Vagina (tissue), 2 donors: ENCODE data around the gene ARFRP1. TPM values are rescaled to one million over a fixed set of nuclear protein-coding genes. Genes with fewer than 3 reads are reported as not detected.

Source experiments
- DNase-seq, 2 donors: peaks; one replicate each; pipeline ENCODE4 v3.0.0-alpha.2; 2017; ENCODE audit errors: extremely low spot score in 2 of 2
- H3K27ac ChIP-seq: fragments of 200-600 bp; sonication (generic); one replicate; pipeline ENCODE4 v1.5.1; 2019
- H3K27me3 ChIP-seq: fragments of 200-600 bp; sonication (generic); one replicate; pipeline ENCODE4 v1.5.1; 2019
- H3K36me3 ChIP-seq, 2 donors: fragments of 200-600 bp; sonication (generic); one replicate each; pipeline ENCODE4 v1.5.1; 2017 to 2019
- H3K4me1 ChIP-seq: fragments of 200-600 bp; sonication (generic); one replicate; pipeline ENCODE4 v1.5.1; 2019
- H3K4me3 ChIP-seq, 2 donors: fragments of 200-600 bp; sonication (generic); 1 replicate in 1 of 2; 2 replicates in 1 of 2; pipeline ENCODE4 v1.5.1; 2016 to 2019
- H3K9me3 ChIP-seq: fragments of 200-600 bp; sonication (generic); one replicate; pipeline ENCODE4 v1.5.1; 2019
- POLR2A ChIP-seq, 2 donors: fragments of 450-650 bp; IDR thresholded peaks; one replicate each; pipeline ENCODE4 v1.6.1; 2017; ENCODE audit warnings: antibody characterized with exemption in 2 of 2, mild to moderate bottlenecking in 2 of 2, moderate library complexity in 2 of 2
- POLR2AphosphoS5 ChIP-seq, 2 donors: sonication (generic); formaldehyde crosslinking; IDR thresholded peaks; one replicate each; pipeline ENCODE4 v1.9.0; 2017; ENCODE audit warnings: antibody characterized with exemption in 2 of 2, mild to moderate bottlenecking in 2 of 2, low read depth in 1 of 2; ENCODE audit not compliant: insufficient read depth in 1 of 2
- intact Hi-C: fragments of 100-400 bp; cut with DNase I; formaldehyde crosslinking; loops from one replicate; pipeline ENCODE4 v1.15.1; 2023
- total RNA-seq: library from RNA; depleted of rRNA; stranded (reverse); fragments of >200 nt; gene quantifications from one replicate; pipeline ENCODE4 v1.2.3, GENCODE V29; 2016
- TF ChIP-seq, protein P1 (sequence below), 3 experiments: fragments of 450-650 bp in 2 of 3; fragments of 200-600 bp in 1 of 3; sonication (generic) in 1 of 3; IDR thresholded peaks; one replicate each; pipeline ENCODE4 v1.5.1; 2017 to 2019; ENCODE audit warnings: antibody characterized with exemption in 3 of 3, mild to moderate bottlenecking in 2 of 3, moderate library complexity in 2 of 3

The ARFRP1 gene
- total RNA-seq, 1 donor from 2014 or later, result 30.9 TPM

DNA sequence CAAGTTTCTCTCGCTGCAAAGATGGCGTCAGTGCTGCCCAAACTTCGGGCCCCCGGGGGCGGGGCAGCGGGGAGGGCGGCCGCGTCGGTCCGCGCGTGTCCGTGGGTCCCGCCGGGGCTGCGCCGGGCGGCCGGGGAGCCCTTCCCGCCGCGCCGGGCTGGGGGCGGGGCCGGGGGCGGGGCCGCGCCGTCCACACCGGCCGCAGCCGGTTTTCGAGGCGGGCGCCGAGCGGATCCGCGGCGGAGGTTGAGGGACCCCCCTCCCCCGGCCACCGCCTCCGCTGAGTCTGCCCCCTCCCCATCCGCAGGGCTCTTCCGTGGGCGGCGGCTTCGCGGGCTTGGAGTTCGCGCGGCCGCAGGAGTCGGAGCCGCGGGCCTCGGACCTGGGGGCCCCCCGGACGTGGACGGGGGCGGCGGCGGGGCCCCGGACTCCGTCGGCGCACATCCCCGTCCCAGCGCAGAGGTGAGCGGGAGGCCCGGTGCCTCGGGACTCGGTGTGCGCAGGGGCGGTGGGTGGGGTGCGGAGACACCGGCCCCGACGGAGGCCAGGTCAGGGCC lies 32.4 kb upstream of the ARFRP1 start:
- intact Hi-C loops, result no loop called here
- Histone ChIP-seq H3K27me3 (no peaks in the 10 kb centered on the region), H3K9me3 (no peaks in the 10 kb centered on the region), H3K4me3 (peak overlapping the region; percentile 54 to 85), H3K27ac (peak overlapping the region; percentile 84), H3K4me1 (peaks cover 50% of the 10 kb centered on the region), H3K36me3 (peaks cover 0 to 27% of the 10 kb centered on the region in 2 donors)
- DNase-seq, result no peak
- TF ChIP-seq, protein P1, sequence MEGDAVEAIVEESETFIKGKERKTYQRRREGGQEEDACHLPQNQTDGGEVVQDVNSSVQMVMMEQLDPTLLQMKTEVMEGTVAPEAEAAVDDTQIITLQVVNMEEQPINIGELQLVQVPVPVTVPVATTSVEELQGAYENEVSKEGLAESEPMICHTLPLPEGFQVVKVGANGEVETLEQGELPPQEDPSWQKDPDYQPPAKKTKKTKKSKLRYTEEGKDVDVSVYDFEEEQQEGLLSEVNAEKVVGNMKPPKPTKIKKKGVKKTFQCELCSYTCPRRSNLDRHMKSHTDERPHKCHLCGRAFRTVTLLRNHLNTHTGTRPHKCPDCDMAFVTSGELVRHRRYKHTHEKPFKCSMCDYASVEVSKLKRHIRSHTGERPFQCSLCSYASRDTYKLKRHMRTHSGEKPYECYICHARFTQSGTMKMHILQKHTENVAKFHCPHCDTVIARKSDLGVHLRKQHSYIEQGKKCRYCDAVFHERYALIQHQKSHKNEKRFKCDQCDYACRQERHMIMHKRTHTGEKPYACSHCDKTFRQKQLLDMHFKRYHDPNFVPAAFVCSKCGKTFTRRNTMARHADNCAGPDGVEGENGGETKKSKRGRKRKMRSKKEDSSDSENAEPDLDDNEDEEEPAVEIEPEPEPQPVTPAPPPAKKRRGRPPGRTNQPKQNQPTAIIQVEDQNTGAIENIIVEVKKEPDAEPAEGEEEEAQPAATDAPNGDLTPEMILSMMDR (IDR thresholded peaks at IDR 0.05), result no peak
- TF ChIP-seq POLR2A (IDR thresholded peaks at IDR 0.05) (no peak), POLR2AphosphoS5 (IDR thresholded peaks at IDR 0.05; ENCODE audit: insufficient read depth in 1 of 2, low read depth in 1 of 2) (no peak)

DNA sequence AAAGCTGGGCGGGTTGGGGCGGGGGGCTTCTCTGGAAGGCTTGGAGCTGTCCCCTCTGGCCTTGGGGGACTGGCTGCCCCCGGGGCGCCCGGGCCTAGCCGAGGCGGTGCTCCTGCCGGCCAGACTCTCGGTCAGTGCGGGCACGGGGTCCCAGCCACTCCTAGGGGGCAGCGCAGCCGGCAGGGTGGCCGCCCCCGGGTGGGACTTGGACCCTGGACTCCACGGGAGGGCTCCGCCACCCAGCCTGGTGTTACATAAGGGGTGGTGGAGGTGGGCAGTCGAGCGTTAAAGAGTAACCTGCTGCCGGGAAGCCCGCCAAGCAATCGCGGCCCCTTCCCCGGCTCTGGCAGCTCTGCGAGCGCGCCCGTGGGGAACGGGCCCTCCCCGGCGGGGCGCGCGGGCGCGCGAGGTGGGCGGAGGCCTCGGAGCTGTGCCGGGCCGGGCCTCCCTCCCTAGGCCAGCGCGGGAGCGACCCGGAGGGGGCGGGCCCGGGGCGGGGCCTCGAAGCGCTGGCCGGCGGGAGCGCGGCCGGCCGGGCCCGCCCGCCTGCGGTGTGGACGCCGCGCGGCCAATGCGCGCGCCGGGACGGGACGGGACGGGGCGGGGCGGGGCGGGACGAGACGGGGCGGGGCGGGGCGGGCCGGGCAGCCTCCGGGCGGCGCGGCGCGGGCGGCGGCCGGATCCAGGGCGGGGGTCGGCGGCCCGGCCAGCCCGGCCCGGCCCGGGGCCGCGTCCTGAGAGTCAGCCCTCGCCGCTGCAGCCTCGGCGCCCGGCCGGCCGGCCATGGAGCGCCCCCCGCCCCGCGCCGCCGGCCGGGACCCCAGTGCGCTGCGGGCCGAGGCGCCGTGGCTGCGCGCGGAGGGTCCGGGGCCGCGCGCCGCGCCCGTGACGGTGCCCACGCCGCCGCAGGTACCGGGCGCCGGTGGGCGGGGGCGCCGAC lies 31.6 kb upstream of the ARFRP1 start, which contains the start of gene SLC2A4RG:
Gene SLC2A4RG, plus strand, starts transcription at position 647 of the 940 bp plus-strand sequence. Its CDS starts 137 bp downstream, at position 784.
- Histone ChIP-seq H3K4me1 (peaks cover 50% of the 10 kb centered on the region), H3K36me3 (peaks cover 0 to 35% of the 10 kb centered on the region in 2 donors), H3K4me3 (peak within 1 kb of the TSS; percentile 56 to 85), H3K27me3 (no peaks in the 10 kb centered on the region), H3K27ac (peak within 1 kb of the TSS; percentile 90), H3K9me3 (no peaks in the 10 kb centered on the region)
- intact Hi-C loops, result no loop called here
- DNase-seq, result no peak
- TF ChIP-seq POLR2AphosphoS5 (IDR thresholded peaks at IDR 0.05; ENCODE audit: insufficient read depth in 1 of 2, low read depth in 1 of 2), result peak in 1 of 2 donors; percentile 55
- TF ChIP-seq, protein P1 (IDR thresholded peaks at IDR 0.05), result no peak

DNA sequence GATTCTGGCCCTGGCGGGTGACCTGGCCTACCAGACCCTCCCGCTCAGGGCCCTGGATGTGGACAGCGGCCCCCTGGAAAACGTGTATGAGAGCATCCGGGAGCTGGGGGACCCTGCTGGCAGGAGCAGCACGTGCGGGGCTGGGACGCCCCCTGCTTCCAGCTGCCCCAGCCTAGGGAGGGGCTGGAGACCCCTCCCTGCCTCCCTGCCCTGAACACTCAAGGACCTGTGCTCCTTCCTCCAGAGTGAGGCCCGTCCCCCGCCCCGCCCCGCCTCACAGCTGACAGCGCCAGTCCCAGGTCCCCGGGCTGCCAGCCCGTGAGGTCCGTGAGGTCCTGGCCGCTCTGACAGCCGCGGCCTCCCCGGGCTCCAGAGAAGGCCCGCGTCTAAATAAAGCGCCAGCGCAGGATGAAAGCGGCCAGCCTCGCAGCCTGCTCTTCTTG lies 30.9 kb upstream of the ARFRP1 start:
- Histone ChIP-seq H3K27ac (peak overlapping the region; percentile 90), H3K9me3 (no peaks in the 10 kb centered on the region), H3K36me3 (peaks cover 0 to 41% of the 10 kb centered on the region in 2 donors), H3K4me3 (peak overlapping the region; percentile 55 to 56), H3K27me3 (no peaks in the 10 kb centered on the region), H3K4me1 (peaks cover 50% of the 10 kb centered on the region)
- intact Hi-C loops, result no loop called here
- no peak for DNase-seq
- TF ChIP-seq POLR2AphosphoS5 (IDR thresholded peaks at IDR 0.05; ENCODE audit: insufficient read depth in 1 of 2, low read depth in 1 of 2), result no peak
- TF ChIP-seq POLR2A (IDR thresholded peaks at IDR 0.05), result no peak
- TF ChIP-seq, protein P1 (IDR thresholded peaks at IDR 0.05), result no peak

DNA sequence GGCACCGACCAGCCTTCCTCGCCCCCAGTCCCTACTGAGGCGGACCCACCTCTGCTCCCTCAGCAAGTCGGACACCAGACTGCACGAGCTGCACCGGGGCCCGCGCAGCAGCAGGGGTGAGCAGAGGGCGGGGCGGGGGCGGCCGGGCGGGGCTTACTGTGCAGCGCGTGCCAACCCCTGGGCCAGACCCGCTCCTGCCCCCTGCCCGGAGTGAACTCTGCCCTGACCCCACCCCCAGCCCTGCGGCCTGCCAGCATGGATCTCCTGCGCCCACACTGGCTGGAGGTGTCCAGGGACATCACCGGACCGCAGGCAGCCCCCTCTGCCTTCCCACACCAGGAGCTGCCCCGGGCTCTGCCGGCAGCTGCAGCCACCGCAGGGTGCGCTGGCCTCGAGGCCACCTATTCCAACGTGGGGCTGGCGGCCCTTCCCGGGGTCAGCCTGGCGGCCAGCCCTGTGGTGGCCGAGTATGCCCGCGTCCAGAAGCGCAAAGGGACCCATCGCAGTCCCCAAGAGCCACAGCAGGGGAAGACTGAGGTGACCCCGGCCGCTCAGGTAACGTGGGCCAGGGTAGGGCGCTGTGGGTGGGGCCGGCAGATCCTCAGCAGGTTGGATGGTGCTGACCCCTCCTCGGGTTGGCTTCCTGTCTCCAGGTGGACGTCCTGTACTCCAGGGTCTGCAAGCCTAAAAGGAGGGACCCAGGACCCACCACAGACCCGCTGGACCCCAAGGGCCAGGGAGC lies 30.3 kb upstream of the ARFRP1 start:
- no peaks in the 10 kb centered on the region for H3K9me3 ChIP-seq
- intact Hi-C loops, result no loop called here
- H3K27ac ChIP-seq, result peak overlapping the region; percentile 90
- TF ChIP-seq POLR2A (IDR thresholded peaks at IDR 0.05) (no peak), POLR2AphosphoS5 (IDR thresholded peaks at IDR 0.05; ENCODE audit: insufficient read depth in 1 of 2, low read depth in 1 of 2) (no peak)
- TF ChIP-seq, protein P1 (IDR thresholded peaks at IDR 0.05), result no peak
- H3K36me3 ChIP-seq, result peaks cover 0 to 41% of the 10 kb centered on the region in 2 donors
- no peaks in the 10 kb centered on the region for H3K27me3 ChIP-seq
- peak overlapping the region; percentile 29 to 37 for H3K4me3 ChIP-seq
- DNase-seq, result no peak
- H3K4me1 ChIP-seq, result peaks cover 50% of the 10 kb centered on the region
